ENCODE results near the gene NAXE. TPM values are rescaled to one million over a fixed set of nuclear protein-coding genes. Genes with fewer than 3 reads are reported as not detected.

The NAXE gene
- total RNA-seq, 1 experiment from 2014 or later, result 261 TPM

GRCh38 chr1:156593661-156593989, 2.0 kb downstream of the NAXE start:
- no peak overlapping the region for H3K4me3 ChIP-seq (ENCODE audit: low read length)
- ATAC-seq, result no peak
- H3K9me2 ChIP-seq (replicated peaks; ENCODE audit: low read length), result no peaks in the 10 kb centered on the region
- DNase-seq, result no peak
- H3K27me3 ChIP-seq (ENCODE audit: low read length), result no peaks in the 10 kb centered on the region
- no peaks in the 10 kb centered on the region for H3K9me3 ChIP-seq (ENCODE audit: low read length)
- no peak overlapping the region for H2AFZ ChIP-seq (ENCODE audit: low read length)
- BruUV-seq (replicated peaks), result no TSS peak
- TF ChIP-seq EZH2phosphoT487 (IDR thresholded peaks at IDR 0.05; ENCODE audit: borderline replicate concordance, low read length) (no peak), EZH2 (IDR thresholded peaks at IDR 0.05; ENCODE audit: low read length, unreplicated experiment) (no peak)
- TF ChIP-seq, protein P1, sequence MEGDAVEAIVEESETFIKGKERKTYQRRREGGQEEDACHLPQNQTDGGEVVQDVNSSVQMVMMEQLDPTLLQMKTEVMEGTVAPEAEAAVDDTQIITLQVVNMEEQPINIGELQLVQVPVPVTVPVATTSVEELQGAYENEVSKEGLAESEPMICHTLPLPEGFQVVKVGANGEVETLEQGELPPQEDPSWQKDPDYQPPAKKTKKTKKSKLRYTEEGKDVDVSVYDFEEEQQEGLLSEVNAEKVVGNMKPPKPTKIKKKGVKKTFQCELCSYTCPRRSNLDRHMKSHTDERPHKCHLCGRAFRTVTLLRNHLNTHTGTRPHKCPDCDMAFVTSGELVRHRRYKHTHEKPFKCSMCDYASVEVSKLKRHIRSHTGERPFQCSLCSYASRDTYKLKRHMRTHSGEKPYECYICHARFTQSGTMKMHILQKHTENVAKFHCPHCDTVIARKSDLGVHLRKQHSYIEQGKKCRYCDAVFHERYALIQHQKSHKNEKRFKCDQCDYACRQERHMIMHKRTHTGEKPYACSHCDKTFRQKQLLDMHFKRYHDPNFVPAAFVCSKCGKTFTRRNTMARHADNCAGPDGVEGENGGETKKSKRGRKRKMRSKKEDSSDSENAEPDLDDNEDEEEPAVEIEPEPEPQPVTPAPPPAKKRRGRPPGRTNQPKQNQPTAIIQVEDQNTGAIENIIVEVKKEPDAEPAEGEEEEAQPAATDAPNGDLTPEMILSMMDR (conservative IDR thresholded peaks at IDR 0.05; ENCODE audit: low read depth, low read length), result no peak
- H3K27ac ChIP-seq (ENCODE audit: low read length), result no peak overlapping the region
- ChIA-PET CTCF (no interaction called here), POLR2A (ENCODE audit: unreplicated experiment) (no interaction called here)
- H3K79me2 ChIP-seq (ENCODE audit: low read length), result peaks cover 20% of the 10 kb centered on the region
- H4K20me1 ChIP-seq (ENCODE audit: low read length), result no peaks in the 10 kb centered on the region
- H3K9ac ChIP-seq (ENCODE audit: low read length), result no peak overlapping the region
- peaks cover 16% of the 10 kb centered on the region for H3K4me1 ChIP-seq (ENCODE audit: insufficient read depth, low read length)
- peaks cover 51% of the 10 kb centered on the region for H3K36me3 ChIP-seq (ENCODE audit: low read depth, low read length)
- H3K4me2 ChIP-seq (ENCODE audit: low read length), result no peak overlapping the region
- H3F3A ChIP-seq (ENCODE audit: low read length, unreplicated experiment), result no peaks in the 10 kb centered on the region
- intact Hi-C loops (cut with micrococcal nuclease), result no loop called here

DNA sequence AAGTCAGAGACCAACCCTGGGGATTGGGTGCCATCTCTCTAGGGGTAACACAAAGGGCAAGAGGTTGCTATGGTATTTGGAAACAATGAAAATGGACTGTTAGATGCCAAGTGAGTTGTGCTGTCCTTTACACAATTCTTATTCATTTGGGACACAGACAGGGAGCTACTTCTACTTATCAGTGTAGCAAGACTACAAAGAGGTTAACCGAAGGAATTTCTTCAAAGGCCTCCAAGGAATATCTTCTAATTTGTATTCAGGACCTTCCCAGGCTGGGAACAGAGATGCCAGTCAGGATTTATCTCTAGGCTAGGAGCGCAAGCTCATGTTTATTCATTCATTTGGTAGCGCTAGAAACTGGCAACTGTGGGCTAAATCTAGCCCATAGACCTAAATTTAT, 2.6 kb downstream of the NAXE start:
- Histone ChIP-seq H4K20me1 (ENCODE audit: low read length) (no peaks in the 10 kb centered on the region), H3K36me3 (ENCODE audit: low read depth, low read length) (peaks cover 57% of the 10 kb centered on the region), H3K27me3 (ENCODE audit: low read length) (no peaks in the 10 kb centered on the region), H3K4me3 (ENCODE audit: low read length) (no peak overlapping the region), H3K9ac (ENCODE audit: low read length) (no peak overlapping the region), H3K27ac (ENCODE audit: low read length) (no peak overlapping the region), H3K4me2 (ENCODE audit: low read length) (no peak overlapping the region), H3K79me2 (ENCODE audit: low read length) (peaks cover 26% of the 10 kb centered on the region), H3K9me2 (replicated peaks; ENCODE audit: low read length) (no peaks in the 10 kb centered on the region), H3K9me3 (ENCODE audit: low read length) (no peaks in the 10 kb centered on the region), H3K4me1 (ENCODE audit: insufficient read depth, low read length) (peaks cover 16% of the 10 kb centered on the region), H2AFZ (ENCODE audit: low read length) (no peak overlapping the region), H3F3A (ENCODE audit: low read length, unreplicated experiment) (no peaks in the 10 kb centered on the region)
- CTCF ChIA-PET, result interaction anchor here (0.6 kb wide), 1 partner anchor 111 kb away, joined by 3 read pairs; no protein-coding TSS in a partner anchor
- intact Hi-C loops (cut with micrococcal nuclease), result no loop called here
- POLR2A ChIA-PET (ENCODE audit: unreplicated experiment), result no interaction called here
- BruUV-seq (replicated peaks), result no TSS peak
- no peak for ATAC-seq
- no peak for DNase-seq
- TF ChIP-seq EZH2phosphoT487 (IDR thresholded peaks at IDR 0.05; ENCODE audit: borderline replicate concordance, low read length), result no peak
- TF ChIP-seq EZH2 (IDR thresholded peaks at IDR 0.05; ENCODE audit: low read length, unreplicated experiment), result no peak
- TF ChIP-seq, protein P1 (conservative IDR thresholded peaks at IDR 0.05; ENCODE audit: low read depth, low read length), result no peak

DNA sequence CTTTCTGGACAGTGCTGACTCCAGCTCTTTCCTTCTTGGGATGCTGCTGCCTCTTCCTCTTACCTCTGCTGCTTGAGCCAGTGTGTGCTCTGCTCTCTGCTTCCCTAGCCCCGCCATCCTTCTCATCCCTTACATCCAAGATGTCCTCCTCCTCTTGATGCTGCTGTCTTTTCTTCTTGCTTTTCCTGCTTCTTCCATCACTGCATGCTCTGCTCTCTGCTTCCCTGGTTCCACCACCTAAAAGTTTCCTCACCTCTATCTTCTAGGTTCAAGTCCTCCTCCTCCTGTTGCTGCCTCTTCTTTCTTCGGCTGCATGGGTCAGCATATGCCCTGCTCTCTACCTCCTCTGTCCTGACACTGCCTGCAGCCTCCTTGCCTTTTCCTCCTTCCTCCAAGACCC, 3.4 kb downstream of the NAXE start:
- Histone ChIP-seq H3K79me2 (ENCODE audit: low read length) (peaks cover 34% of the 10 kb centered on the region), H3K9me2 (replicated peaks; ENCODE audit: low read length) (no peaks in the 10 kb centered on the region), H3F3A (ENCODE audit: low read length, unreplicated experiment) (no peaks in the 10 kb centered on the region), H3K4me2 (ENCODE audit: low read length) (no peak overlapping the region), H3K27ac (ENCODE audit: low read length) (no peak overlapping the region), H3K9me3 (ENCODE audit: low read length) (no peaks in the 10 kb centered on the region), H3K9ac (ENCODE audit: low read length) (no peak overlapping the region), H3K4me3 (ENCODE audit: low read length) (no peak overlapping the region), H2AFZ (ENCODE audit: low read length) (no peak overlapping the region), H4K20me1 (ENCODE audit: low read length) (no peaks in the 10 kb centered on the region), H3K36me3 (ENCODE audit: low read depth, low read length) (peaks cover 59% of the 10 kb centered on the region), H3K4me1 (ENCODE audit: insufficient read depth, low read length) (peaks cover 21% of the 10 kb centered on the region), H3K27me3 (ENCODE audit: low read length) (no peaks in the 10 kb centered on the region)
- DNase-seq, result no peak
- intact Hi-C loops (cut with micrococcal nuclease), result no loop called here
- CTCF ChIA-PET, result no interaction called here
- ATAC-seq, result no peak
- TSS peak; percentile 40 for BruUV-seq (replicated peaks)
- TF ChIP-seq EZH2 (IDR thresholded peaks at IDR 0.05; ENCODE audit: low read length, unreplicated experiment), result no peak
- no peak for TF ChIP-seq EZH2phosphoT487 (IDR thresholded peaks at IDR 0.05; ENCODE audit: borderline replicate concordance, low read length)
- POLR2A ChIA-PET (ENCODE audit: unreplicated experiment), result no interaction called here

Data from PC-3 (cell line).